HG03575 (cell line): Measurements from ENCODE around the gene RAB37.

Experiments used
- ATAC-seq: cut with Tn5 transposase; IDR thresholded peaks from one replicate; pipeline ENCODE4 v1.9.1; 2021; ENCODE audit not compliant: unreplicated experiment, insufficient number of reproducible peaks, low FRiP score; ENCODE audit errors: extremely low read depth

RAB37 gene

GRCh38 chr17:74742978-74743545 lies 6.0 kb downstream of the RAB37 start:
- no peak for ATAC-seq

- no peak for ATAC-seq
Observed at GRCh38 chr17:74743755-74744154, 6.7 kb downstream of the RAB37 start.

GRCh38 chr17:74744349-74744713 lies 7.3 kb downstream of the RAB37 start:
- no peak for ATAC-seq

- no peak for ATAC-seq
Observed at GRCh38 chr17:74744714-74745547, 7.9 kb downstream of the RAB37 start.

- no peak for ATAC-seq
Observed at GRCh38 chr17:74745548-74746177, 8.6 kb downstream of the RAB37 start.

GRCh38 chr17:74746376-74746775 lies 9.3 kb downstream of the RAB37 start:
- no peak for ATAC-seq

GRCh38 chr17:74746922-74747321 lies 9.9 kb downstream of the RAB37 start:
- no peak for ATAC-seq

GRCh38 chr17:74748279-74748528 lies 11.1 kb downstream of the RAB37 start:
- no peak for ATAC-seq

- ATAC-seq, result no peak
Observed at GRCh38 chr17:74748529-74749278, 11.6 kb downstream of the RAB37 start, which contains the start of gene NHERF1. TSS of gene NHERF1 (plus strand) at chr17:74748628. CDS start at chr17:74748847, 219 bp downstream.

GRCh38 chr17:74749279-74750038 lies 12.4 kb downstream of the RAB37 start:
- ATAC-seq, result no peak

- ATAC-seq, result no peak
Observed at GRCh38 chr17:74750039-74750326, 12.9 kb downstream of the RAB37 start.

- no peak for ATAC-seq
Observed at GRCh38 chr17:74750327-74751069, 13.4 kb downstream of the RAB37 start.

- ATAC-seq, result no peak
Observed at GRCh38 chr17:74752415-74752814, 15.4 kb downstream of the RAB37 start.

- ATAC-seq, result no peak
Observed at GRCh38 chr17:74752822-74753401, 15.9 kb downstream of the RAB37 start.

GRCh38 chr17:74754832-74755231 lies 17.8 kb downstream of the RAB37 start:
- no peak for ATAC-seq

- no peak for ATAC-seq
Observed at GRCh38 chr17:74755533-74755932, 18.5 kb downstream of the RAB37 start.

GRCh38 chr17:74756891-74757290 lies 19.8 kb downstream of the RAB37 start:
- ATAC-seq, result no peak

GRCh38 chr17:74757502-74757901 lies 20.4 kb downstream of the RAB37 start:
- no peak for ATAC-seq
